ENCODE data around the gene ALG12.
A peak's percentile ranks its signal among the peaks of the same experiment; 100 is the strongest.
"Not testable (repeated sequence)": the region's sequence is repeated elsewhere in the genome, so short reads cannot be mapped to it uniquely, and the experiment has no call there.

ALG12 gene

DNA sequence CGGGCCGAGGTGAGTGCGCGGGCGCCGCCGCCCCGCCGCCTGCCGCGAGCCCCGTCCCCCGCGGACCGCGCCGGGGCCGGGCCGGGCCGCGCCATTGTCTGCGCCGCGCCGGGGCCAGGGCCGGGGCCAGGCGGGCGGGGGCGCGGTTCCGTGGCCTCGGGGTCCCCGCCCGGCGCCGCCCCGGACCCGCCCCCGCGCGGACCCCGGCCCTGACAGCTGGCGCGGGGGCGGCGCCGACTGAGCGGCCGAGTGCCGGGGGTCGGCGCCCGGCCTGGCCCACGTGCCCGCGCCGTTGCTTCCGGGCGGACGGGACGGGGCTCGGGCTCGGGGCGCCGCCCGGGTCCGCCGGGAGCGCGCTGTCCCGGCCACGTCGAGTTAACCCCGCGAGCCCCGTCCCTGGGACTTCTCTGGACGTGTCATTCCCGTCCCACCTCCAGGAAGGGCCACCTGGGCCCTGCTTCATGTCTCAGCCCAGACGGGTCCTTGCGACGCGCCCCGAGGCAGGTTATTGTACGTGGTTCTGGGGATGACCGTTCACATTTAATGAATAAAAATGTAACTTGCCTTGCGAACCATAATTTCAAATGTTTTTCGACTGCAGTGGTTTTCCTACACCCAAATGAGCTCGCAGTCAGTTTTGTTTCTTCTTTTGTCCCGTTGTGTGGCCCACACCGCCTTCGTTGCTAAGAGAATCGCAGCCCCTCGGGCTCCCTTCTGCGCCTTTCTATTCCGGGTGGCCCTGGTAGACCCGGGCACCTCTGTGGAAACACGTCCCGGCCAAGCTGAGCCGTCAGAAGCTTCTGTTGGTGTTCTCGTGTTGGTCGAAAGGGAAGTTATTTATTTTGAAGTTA is 64.0 kb downstream of the ALG12 start:
- Histone ChIP-seq H2BK15ac (ENCODE audit: low read length) (no peak overlapping the region), H3K9ac (ENCODE audit: low read depth, low read length, poor library complexity) (peak overlapping the region; percentile 46), H3K18ac (ENCODE audit: low read length) (peak overlapping the region; percentile 29), H2BK12ac (ENCODE audit: low read length) (no peak overlapping the region), H3K23ac (ENCODE audit: low read depth, low read length, poor library complexity) (no peak overlapping the region), H2BK5ac (ENCODE audit: low read length) (no peak overlapping the region), H2AK5ac (ENCODE audit: low read depth, low read length) (no peak overlapping the region), H2AFZ (ENCODE audit: low read length) (peak overlapping the region; percentile 70), H3K14ac (ENCODE audit: low read length) (no peak overlapping the region), H2BK120ac (ENCODE audit: low read depth, low read length) (no peak overlapping the region), H4K91ac (ENCODE audit: low read depth, low read length, poor library complexity) (no peak overlapping the region), H4K8ac (ENCODE audit: low read depth, low read length) (no peak overlapping the region), H3K4ac (ENCODE audit: low read length) (no peak overlapping the region), H3K9me3 (replicated peaks in 1 of 2; ENCODE audit: control insufficient read depth in 2 of 2, insufficient read depth in 1 of 2, low read depth in 1 of 2, low read length in 2 of 2) (peaks cover 2 to 4% of the 10 kb centered on the region in 2 donors), H3K4me1 (ENCODE audit: control insufficient read depth in 2 of 2, insufficient read depth in 1 of 2, low read depth in 1 of 2, low read length in 2 of 2) (peaks cover 9 to 13% of the 10 kb centered on the region in 2 donors), H3K4me3 (ENCODE audit: low read length in 2 of 2) (peak overlapping the region; percentile 97 to 98), H3K79me1 (ENCODE audit: low read depth, low read length) (peaks cover 19% of the 10 kb centered on the region), H3K4me2 (ENCODE audit: insufficient read depth, low read length, poor library complexity, severe bottlenecking) (peak overlapping the region; percentile 54), H3K27me3 (ENCODE audit: control insufficient read depth in 3 of 3, insufficient read depth in 3 of 3, low read depth in 1 of 3, low read length in 3 of 3) (peaks cover 16 to 37% (median 37%) of the 10 kb centered on the region in 3 experiments), H3K36me3 (replicated peaks in 1 of 2; ENCODE audit: control insufficient read depth in 2 of 2, insufficient read depth in 2 of 2, low read length in 2 of 2) (peaks cover 1 to 20% of the 10 kb centered on the region in 2 donors), H3K27ac (replicated peaks; ENCODE audit: low read length) (peak overlapping the region; percentile 72)
- WGBS, 2 donors (ENCODE audit: extremely low coverage in 2 of 2, insufficient read length in 2 of 2, insufficient replicate concordance in 1 of 2): no CpG with 5 or more reads among the region's 101 CpGs
- DNase-seq (ENCODE audit: low spot score): peak; percentile 39

DNA sequence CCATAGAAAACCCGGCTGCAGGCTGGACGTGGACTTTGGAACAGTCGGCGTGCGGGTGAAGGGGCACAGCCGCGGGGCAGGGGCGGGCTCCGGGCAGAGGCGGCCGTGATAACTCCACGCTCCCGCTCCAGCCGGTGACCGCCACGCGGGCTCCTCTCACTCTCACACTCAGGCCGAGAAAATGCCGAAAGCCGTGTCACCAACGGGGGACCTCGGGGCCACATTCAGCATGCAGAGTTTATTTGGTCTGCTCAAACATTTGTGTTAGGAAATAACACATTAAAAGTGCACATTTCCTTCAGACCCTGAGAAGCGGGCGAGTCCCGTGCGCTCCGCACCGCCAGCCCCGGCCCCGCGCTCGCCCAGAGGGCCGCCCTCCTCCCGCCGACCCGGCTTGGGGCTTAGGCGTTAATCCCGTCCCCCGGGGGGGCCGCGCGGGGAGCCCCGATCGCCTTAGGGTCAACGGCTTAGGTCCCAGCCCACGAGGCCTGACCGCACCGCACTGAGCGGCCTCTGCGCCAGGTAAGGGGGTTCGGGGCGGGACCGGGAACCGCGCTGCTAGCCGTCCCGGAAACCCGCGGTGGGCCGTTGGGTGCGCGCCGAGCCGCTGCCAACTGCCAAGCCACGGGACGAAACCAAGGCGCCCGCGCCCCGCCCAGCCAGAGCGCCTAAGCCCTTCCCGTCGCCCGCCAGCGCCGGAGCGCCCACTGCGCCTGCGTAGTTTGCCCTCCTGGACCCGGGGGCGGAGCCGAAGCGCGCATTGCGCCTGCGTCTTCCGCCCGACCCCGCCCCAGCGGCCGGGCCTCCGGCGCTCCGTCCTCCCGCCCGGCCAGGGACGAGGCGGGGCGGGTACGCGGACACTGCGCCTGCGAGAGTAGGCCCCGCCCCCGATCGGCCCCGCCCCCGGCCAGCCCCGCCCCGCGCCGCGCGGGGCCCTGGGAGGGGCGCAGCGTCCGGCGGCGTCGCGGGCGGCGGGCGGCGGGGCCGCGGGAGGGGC is 65.0 kb downstream of the ALG12 start, which contains the start of gene ZBED4:
Gene ZBED4, plus strand, starts transcription at position 947 of the 997 bp plus-strand sequence. CDS start 29,819 bp downstream, outside the sequence.
- Histone ChIP-seq H3K4me2 (ENCODE audit: insufficient read depth, low read length, poor library complexity, severe bottlenecking) (peak within 1 kb of the TSS; percentile 92), H3K36me3 (replicated peaks in 1 of 2; ENCODE audit: control insufficient read depth in 2 of 2, insufficient read depth in 2 of 2, low read length in 2 of 2) (peaks cover 1 to 13% of the 10 kb centered on the region in 2 donors), H2BK5ac (ENCODE audit: low read length) (peak within 1 kb of the TSS; percentile 60), H2BK120ac (ENCODE audit: low read depth, low read length) (no peak within 1 kb of the TSS), H3K18ac (ENCODE audit: low read length) (peak within 1 kb of the TSS; percentile 97), H3K9ac (ENCODE audit: low read depth, low read length, poor library complexity) (peak within 1 kb of the TSS; percentile 89), H3K23ac (ENCODE audit: low read depth, low read length, poor library complexity) (peak within 1 kb of the TSS; percentile 83), H2AFZ (ENCODE audit: low read length) (peak within 1 kb of the TSS; percentile 97), H4K8ac (ENCODE audit: low read depth, low read length) (no peak within 1 kb of the TSS), H3K14ac (ENCODE audit: low read length) (peak within 1 kb of the TSS; percentile 17), H3K27ac (replicated peaks; ENCODE audit: low read length) (peak within 1 kb of the TSS; percentile 72), H3K79me1 (ENCODE audit: low read depth, low read length) (peaks cover 16% of the 10 kb centered on the region), H2AK5ac (ENCODE audit: low read depth, low read length) (peak within 1 kb of the TSS; percentile 79), H3K27me3 (ENCODE audit: control insufficient read depth in 3 of 3, insufficient read depth in 3 of 3, low read depth in 1 of 3, low read length in 3 of 3) (peaks cover 26 to 48% (median 47%) of the 10 kb centered on the region in 3 experiments), H4K91ac (ENCODE audit: low read depth, low read length, poor library complexity) (no peak within 1 kb of the TSS), H3K4ac (ENCODE audit: low read length) (no peak within 1 kb of the TSS), H2BK12ac (ENCODE audit: low read length) (peak within 1 kb of the TSS; percentile 8), H3K4me1 (ENCODE audit: control insufficient read depth in 2 of 2, insufficient read depth in 1 of 2, low read depth in 1 of 2, low read length in 2 of 2) (peaks cover 9 to 14% of the 10 kb centered on the region in 2 donors), H2BK15ac (ENCODE audit: low read length) (peak within 1 kb of the TSS; percentile 62), H3K4me3 (ENCODE audit: low read length in 2 of 2) (peak within 1 kb of the TSS; percentile 97 to 98), H3K9me3 (replicated peaks in 1 of 2; ENCODE audit: control insufficient read depth in 2 of 2, insufficient read depth in 1 of 2, low read depth in 1 of 2, low read length in 2 of 2) (peaks cover 2 to 4% of the 10 kb centered on the region in 2 donors)
- peak; percentile 98 for DNase-seq (ENCODE audit: low spot score)
- no CpG with 5 or more reads among the region's 127 CpGs for WGBS, 2 donors (ENCODE audit: extremely low coverage in 2 of 2, insufficient read length in 2 of 2, insufficient replicate concordance in 1 of 2)

DNA sequence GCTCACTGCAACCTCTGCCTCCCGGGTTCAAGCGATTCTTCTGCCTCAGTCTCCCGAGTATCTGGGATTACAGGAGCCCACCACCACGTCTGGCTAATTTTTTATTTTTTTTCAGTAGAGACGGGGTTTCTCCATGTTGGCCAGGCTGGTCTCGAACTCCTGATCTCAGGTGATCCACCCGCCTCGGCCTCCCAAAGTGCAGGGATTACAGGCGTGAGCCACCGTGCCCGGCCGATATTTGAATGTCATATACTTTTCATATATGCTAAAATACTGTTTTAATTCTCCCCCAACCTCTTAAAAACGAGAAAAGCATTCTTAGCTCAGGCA is 65.7 kb downstream of the ALG12 start:
- not testable (repeated sequence) for H4K91ac ChIP-seq (ENCODE audit: low read depth, low read length, poor library complexity); H3K14ac ChIP-seq (ENCODE audit: low read length); DNase-seq (ENCODE audit: low spot score); H2BK120ac ChIP-seq (ENCODE audit: low read depth, low read length); H4K8ac ChIP-seq (ENCODE audit: low read depth, low read length); H3K4ac ChIP-seq (ENCODE audit: low read length); H2BK5ac ChIP-seq (ENCODE audit: low read length); H3K9me3 ChIP-seq (replicated peaks in 1 of 2; ENCODE audit: control insufficient read depth in 2 of 2, insufficient read depth in 1 of 2, low read depth in 1 of 2, low read length in 2 of 2); H3K9ac ChIP-seq (ENCODE audit: low read depth, low read length, poor library complexity); H2BK15ac ChIP-seq (ENCODE audit: low read length); H2BK12ac ChIP-seq (ENCODE audit: low read length); H2AK5ac ChIP-seq (ENCODE audit: low read depth, low read length); H3K27ac ChIP-seq (replicated peaks; ENCODE audit: low read length)
- Histone ChIP-seq H3K27me3 (ENCODE audit: control insufficient read depth in 3 of 3, insufficient read depth in 3 of 3, low read depth in 1 of 3, low read length in 3 of 3) (peaks cover 32 to 54% (median 53%) of the 10 kb centered on the region in 3 experiments), H3K4me3 (ENCODE audit: low read length in 2 of 2) (peak overlapping the region; percentile 66 to 86), H3K4me1 (ENCODE audit: control insufficient read depth in 2 of 2, insufficient read depth in 1 of 2, low read depth in 1 of 2, low read length in 2 of 2) (peaks cover 9 to 17% of the 10 kb centered on the region in 2 donors), H3K23ac (ENCODE audit: low read depth, low read length, poor library complexity) (peak overlapping the region; percentile 83), H3K79me1 (ENCODE audit: low read depth, low read length) (peaks cover 16% of the 10 kb centered on the region), H3K4me2 (ENCODE audit: insufficient read depth, low read length, poor library complexity, severe bottlenecking) (peak overlapping the region; percentile 92), H3K36me3 (replicated peaks in 1 of 2; ENCODE audit: control insufficient read depth in 2 of 2, insufficient read depth in 2 of 2, low read length in 2 of 2) (peaks cover 1 to 11% of the 10 kb centered on the region in 2 donors), H3K18ac (ENCODE audit: low read length) (peak overlapping the region; percentile 97), H2AFZ (ENCODE audit: low read length) (peak overlapping the region; percentile 97)
- no CpG with 5 or more reads among the region's 13 CpGs for WGBS, 2 donors (ENCODE audit: extremely low coverage in 2 of 2, insufficient read length in 2 of 2, insufficient replicate concordance in 1 of 2)
